C4-2B (cell line): ENCODE data around the gene DCAF6.

Experiments
- H3K27ac ChIP-seq: fragments of 450-650 bp; 2 replicates; pipeline ENCODE4 v1.5.1; 2017
- CTCF ChIP-seq: fragments of 450-650 bp; conservative IDR thresholded peaks from 2 replicates; pipeline ENCODE4 v1.5.1; 2017; ENCODE audit warnings: mild to moderate bottlenecking
- ZFX ChIP-seq: fragments of 450-650 bp; IDR thresholded peaks from 2 replicates; pipeline ENCODE4 v1.6.1; 2017

Gene DCAF6

DNA sequence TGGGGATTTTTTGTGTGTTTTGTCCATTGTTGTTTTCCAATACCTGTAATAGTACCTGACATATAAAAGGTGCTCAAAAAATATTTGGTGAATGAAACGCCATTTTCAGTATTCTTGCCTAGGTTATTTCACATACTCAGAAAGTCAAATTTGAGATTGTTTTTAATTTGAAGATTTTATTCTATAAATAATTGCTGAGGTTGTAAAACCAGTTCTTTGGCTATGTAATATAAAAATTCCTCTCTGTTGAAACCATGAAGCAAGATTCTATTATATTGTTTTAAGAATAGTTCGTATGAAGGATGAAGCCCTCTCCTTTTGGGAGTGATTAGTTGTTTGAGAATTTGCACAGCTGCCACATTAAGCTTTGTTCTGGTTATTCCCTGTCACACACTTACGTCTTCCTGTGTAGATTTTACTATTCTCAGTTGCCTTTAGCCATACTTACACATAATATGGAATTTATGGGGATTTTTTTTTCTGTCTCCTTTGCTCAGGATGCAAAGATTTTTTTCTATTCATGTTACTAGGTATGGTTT, 60.6 kb downstream of the DCAF6 start:
- no peak for TF ChIP-seq CTCF
- TF ChIP-seq ZFX = no peak
- H3K27ac ChIP-seq = no peak overlapping the region

DNA sequence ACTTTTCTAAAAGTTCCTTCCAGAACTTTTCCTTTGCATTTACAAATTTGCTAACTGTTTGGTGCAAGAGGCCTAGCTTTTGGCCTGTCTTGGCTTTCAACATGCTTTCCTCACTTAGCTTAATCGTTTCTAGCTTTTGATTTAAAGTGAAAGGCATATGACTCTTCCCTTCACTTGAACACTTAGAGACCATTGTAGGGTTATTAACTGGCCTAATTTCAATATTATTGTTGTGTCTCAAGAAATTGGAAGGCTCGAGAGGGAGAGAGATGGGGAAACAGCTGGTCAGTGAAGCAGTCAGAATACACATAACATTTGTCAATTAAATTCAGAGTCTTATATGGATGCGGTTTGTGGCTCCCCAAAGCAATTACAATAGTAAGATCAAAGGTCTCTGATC, 63.4 kb downstream of the DCAF6 start:
- no peak overlapping the region for H3K27ac ChIP-seq
- no peak for TF ChIP-seq CTCF
- no peak for TF ChIP-seq ZFX

DNA sequence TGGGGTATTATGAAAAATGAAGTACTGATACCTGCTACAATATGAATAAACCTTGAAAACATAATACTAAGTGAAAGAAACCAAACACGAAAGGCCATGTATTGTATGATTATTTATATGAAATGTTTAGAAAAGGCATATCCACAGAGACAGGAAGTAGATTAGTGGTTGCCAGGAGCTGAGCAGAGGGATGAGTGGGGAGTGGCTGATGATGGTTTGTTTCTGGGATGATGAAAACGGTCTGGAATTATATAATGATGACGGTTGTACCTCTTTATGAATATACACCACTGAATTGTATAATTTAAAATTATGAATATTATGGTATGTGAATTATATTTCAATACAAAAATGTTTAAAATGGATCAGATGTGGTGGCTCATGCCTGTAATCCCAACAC, 64.2 kb downstream of the DCAF6 start:
- H3K27ac ChIP-seq = no peak overlapping the region
- TF ChIP-seq ZFX = no peak
- no peak for TF ChIP-seq CTCF

DNA sequence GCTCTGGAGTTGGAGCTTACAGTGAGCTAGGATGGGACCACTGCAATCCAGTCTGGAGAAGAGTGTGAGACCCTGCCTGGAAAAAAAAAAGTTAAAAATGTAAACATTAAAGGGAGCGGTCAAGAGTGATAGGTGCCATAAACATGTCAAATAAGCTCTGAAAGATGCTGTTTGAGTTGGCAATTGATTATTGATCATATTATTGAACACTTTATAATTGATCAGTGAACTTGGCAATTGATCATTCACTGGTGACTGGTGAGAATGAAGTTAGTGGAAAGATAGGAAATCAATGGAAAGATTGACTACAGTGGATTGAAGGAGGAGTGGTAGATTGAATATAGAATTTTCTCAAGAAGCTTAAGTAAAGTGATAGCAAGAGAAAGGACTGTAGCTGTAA, 64.7 kb downstream of the DCAF6 start:
- TF ChIP-seq ZFX (no peak), CTCF (no peak)
- no peak overlapping the region for H3K27ac ChIP-seq

GRCh38 chr1:168004531-168004930, 68.0 kb downstream of the DCAF6 start:
- no peak overlapping the region for H3K27ac ChIP-seq
- TF ChIP-seq ZFX (no peak), CTCF (no peak)

DNA sequence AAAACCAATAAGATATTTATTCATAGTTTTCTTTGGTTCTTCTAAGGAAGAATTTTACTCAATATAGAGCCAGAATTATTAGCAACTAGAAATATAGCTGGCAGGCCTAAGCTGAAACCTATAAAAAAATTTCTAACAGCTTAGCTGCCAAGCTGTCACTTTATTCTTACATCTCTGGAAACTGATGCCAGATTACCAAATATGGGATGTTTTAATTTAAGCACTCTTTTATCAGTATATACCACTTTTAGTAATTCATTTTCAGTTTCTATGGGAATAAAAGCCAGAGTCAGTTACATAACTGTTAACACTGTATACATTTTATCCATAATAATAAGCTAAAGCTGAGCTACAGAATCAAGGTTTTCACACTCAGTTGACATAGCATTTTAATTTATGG, 69.0 kb downstream of the DCAF6 start:
- no peak overlapping the region for H3K27ac ChIP-seq
- TF ChIP-seq CTCF (no peak), ZFX (no peak)

- TF ChIP-seq ZFX (no peak), CTCF (no peak)
- H3K27ac ChIP-seq = no peak overlapping the region
Measured at GRCh38 chr1:168007691-168008090, 71.2 kb downstream of the DCAF6 start.

DNA sequence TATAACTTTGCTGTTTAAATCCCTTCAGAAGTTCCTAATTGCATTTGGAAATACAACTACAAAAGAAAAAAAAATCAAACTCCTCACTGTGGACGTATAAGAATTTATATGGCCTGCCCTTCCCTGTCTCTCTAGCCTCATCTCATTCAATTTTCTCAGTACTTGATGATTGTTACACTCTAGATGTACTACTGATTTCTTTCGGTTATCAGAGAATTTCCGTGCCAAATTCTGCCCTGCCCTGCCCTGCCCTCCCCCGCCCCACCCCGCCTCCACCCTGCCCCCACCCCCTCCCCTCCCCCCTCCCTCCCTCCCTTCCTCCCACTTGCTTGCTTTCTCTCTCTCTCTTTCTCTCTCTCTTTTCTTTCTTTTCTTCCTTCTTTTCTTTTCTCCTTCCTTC, 72.1 kb downstream of the DCAF6 start:
- no peak overlapping the region for H3K27ac ChIP-seq
- TF ChIP-seq ZFX = no peak
- TF ChIP-seq CTCF = no peak
